ENCODE data around the gene OR2A12. TPM values are rescaled to one million over a fixed set of nuclear protein-coding genes. Genes with fewer than 3 reads are reported as not detected.

Gene OR2A12
- polyA plus RNA-seq, 1 of the 3 experiments (the other 2 are of a cell fraction) = not detected

DNA sequence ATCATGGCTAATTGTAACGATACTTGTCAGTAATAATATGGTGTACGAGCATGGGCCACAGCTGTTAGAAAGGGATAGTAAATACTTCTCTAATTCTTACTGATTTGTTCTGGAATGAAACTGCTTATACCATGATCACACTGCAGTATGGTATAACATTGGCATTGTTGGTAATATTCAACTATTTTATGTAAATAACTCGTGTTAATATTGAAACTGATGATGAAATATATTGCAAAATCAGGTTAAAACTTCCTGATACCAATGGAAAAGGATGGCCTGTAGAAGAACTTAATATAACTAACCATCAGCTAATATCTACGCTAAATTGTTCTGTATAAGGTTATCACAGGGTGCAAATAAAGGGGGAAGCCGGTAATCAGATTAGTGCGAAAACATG, 47.2 kb downstream of the OR2A12 start:
- no peaks in the 10 kb centered on the region for H3F3A ChIP-seq (replicated peaks; ENCODE audit: insufficient read depth)
- DNase-seq = no peak
- H3K79me2 ChIP-seq (ENCODE audit: insufficient read depth) = no peaks in the 10 kb centered on the region
- H3K4me1 ChIP-seq (ENCODE audit: control insufficient read depth in 1 of 2, insufficient read depth in 2 of 2, low read depth in 1 of 2, low read length in 1 of 2) = no peaks in the 10 kb centered on the region
- CTCF ChIA-PET = no interaction called here
- H3K9ac ChIP-seq = no peak overlapping the region
- H3K4me3 ChIP-seq (ENCODE audit: low read depth in 2 of 2, low read length in 1 of 2) = no peak overlapping the region
- POLR2A ChIA-PET = no interaction called here
- no peak overlapping the region for H3K27ac ChIP-seq (ENCODE audit: low read depth in 2 of 2, low read length in 1 of 2)
- H3K36me3 ChIP-seq (replicated peaks in 1 of 2; ENCODE audit: control insufficient read depth in 1 of 2, insufficient read depth in 2 of 2, low read length in 1 of 2) = no peaks in the 10 kb centered on the region
- no peak overlapping the region for H3K4me2 ChIP-seq
- peaks cover 11% of the 10 kb centered on the region; the same call in 1 of the 2 replicates for H3K27me3 ChIP-seq (ENCODE audit: insufficient read depth)
- no peaks in the 10 kb centered on the region for H3K9me2 ChIP-seq
- WGBS (ENCODE audit: low lambda C conversion rate) = 33% methylated on average over 6 of the region's 6 CpGs
- TF ChIP-seq, protein P1, sequence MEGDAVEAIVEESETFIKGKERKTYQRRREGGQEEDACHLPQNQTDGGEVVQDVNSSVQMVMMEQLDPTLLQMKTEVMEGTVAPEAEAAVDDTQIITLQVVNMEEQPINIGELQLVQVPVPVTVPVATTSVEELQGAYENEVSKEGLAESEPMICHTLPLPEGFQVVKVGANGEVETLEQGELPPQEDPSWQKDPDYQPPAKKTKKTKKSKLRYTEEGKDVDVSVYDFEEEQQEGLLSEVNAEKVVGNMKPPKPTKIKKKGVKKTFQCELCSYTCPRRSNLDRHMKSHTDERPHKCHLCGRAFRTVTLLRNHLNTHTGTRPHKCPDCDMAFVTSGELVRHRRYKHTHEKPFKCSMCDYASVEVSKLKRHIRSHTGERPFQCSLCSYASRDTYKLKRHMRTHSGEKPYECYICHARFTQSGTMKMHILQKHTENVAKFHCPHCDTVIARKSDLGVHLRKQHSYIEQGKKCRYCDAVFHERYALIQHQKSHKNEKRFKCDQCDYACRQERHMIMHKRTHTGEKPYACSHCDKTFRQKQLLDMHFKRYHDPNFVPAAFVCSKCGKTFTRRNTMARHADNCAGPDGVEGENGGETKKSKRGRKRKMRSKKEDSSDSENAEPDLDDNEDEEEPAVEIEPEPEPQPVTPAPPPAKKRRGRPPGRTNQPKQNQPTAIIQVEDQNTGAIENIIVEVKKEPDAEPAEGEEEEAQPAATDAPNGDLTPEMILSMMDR (IDR thresholded peaks at IDR 0.05) = no peak
- TF ChIP-seq FOSL2 (IDR thresholded peaks at IDR 0.05; ENCODE audit: borderline replicate concordance, low read depth) (no peak), NRF1 (IDR thresholded peaks at IDR 0.05; ENCODE audit: low read depth, low read length) (no peak), FOXJ3 (CRISPR knock-in tag; IDR thresholded peaks at IDR 0.05) (no peak), RXRA (IDR thresholded peaks at IDR 0.05; ENCODE audit: borderline replicate concordance, low read depth) (no peak), MEF2A (IDR thresholded peaks at IDR 0.05; ENCODE audit: borderline replicate concordance, low read depth) (no peak), YY1 (IDR thresholded peaks at IDR 0.05; ENCODE audit: low read depth) (no peak), FOXM1 (IDR thresholded peaks at IDR 0.05; ENCODE audit: low read depth) (no peak), SIN3A (IDR thresholded peaks at IDR 0.05; ENCODE audit: borderline replicate concordance, low read depth, low read length) (no peak), TCF12 (IDR thresholded peaks at IDR 0.05) (no peak)
- TF ChIP-seq, protein P2, sequence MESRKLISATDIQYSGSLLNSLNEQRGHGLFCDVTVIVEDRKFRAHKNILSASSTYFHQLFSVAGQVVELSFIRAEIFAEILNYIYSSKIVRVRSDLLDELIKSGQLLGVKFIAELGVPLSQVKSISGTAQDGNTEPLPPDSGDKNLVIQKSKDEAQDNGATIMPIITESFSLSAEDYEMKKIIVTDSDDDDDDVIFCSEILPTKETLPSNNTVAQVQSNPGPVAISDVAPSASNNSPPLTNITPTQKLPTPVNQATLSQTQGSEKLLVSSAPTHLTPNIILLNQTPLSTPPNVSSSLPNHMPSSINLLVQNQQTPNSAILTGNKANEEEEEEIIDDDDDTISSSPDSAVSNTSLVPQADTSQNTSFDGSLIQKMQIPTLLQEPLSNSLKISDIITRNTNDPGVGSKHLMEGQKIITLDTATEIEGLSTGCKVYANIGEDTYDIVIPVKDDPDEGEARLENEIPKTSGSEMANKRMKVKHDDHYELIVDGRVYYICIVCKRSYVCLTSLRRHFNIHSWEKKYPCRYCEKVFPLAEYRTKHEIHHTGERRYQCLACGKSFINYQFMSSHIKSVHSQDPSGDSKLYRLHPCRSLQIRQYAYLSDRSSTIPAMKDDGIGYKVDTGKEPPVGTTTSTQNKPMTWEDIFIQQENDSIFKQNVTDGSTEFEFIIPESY (IDR thresholded peaks at IDR 0.05; ENCODE audit: borderline replicate concordance, low read depth) = no peak
- TF ChIP-seq, protein P3, sequence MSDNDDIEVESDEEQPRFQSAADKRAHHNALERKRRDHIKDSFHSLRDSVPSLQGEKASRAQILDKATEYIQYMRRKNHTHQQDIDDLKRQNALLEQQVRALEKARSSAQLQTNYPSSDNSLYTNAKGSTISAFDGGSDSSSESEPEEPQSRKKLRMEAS (IDR thresholded peaks at IDR 0.05; ENCODE audit: low read depth) = no peak
- TF ChIP-seq, protein P4, sequence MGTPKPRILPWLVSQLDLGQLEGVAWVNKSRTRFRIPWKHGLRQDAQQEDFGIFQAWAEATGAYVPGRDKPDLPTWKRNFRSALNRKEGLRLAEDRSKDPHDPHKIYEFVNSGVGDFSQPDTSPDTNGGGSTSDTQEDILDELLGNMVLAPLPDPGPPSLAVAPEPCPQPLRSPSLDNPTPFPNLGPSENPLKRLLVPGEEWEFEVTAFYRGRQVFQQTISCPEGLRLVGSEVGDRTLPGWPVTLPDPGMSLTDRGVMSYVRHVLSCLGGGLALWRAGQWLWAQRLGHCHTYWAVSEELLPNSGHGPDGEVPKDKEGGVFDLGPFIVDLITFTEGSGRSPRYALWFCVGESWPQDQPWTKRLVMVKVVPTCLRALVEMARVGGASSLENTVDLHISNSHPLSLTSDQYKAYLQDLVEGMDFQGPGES (IDR thresholded peaks at IDR 0.05; ENCODE audit: low read depth, low read length) = no peak
- TF ChIP-seq, protein P5, sequence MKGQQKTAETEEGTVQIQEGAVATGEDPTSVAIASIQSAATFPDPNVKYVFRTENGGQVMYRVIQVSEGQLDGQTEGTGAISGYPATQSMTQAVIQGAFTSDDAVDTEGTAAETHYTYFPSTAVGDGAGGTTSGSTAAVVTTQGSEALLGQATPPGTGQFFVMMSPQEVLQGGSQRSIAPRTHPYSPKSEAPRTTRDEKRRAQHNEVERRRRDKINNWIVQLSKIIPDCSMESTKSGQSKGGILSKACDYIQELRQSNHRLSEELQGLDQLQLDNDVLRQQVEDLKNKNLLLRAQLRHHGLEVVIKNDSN (IDR thresholded peaks at IDR 0.05; ENCODE audit: borderline replicate concordance, low read depth) = no peak
- TF ChIP-seq, protein P6, sequence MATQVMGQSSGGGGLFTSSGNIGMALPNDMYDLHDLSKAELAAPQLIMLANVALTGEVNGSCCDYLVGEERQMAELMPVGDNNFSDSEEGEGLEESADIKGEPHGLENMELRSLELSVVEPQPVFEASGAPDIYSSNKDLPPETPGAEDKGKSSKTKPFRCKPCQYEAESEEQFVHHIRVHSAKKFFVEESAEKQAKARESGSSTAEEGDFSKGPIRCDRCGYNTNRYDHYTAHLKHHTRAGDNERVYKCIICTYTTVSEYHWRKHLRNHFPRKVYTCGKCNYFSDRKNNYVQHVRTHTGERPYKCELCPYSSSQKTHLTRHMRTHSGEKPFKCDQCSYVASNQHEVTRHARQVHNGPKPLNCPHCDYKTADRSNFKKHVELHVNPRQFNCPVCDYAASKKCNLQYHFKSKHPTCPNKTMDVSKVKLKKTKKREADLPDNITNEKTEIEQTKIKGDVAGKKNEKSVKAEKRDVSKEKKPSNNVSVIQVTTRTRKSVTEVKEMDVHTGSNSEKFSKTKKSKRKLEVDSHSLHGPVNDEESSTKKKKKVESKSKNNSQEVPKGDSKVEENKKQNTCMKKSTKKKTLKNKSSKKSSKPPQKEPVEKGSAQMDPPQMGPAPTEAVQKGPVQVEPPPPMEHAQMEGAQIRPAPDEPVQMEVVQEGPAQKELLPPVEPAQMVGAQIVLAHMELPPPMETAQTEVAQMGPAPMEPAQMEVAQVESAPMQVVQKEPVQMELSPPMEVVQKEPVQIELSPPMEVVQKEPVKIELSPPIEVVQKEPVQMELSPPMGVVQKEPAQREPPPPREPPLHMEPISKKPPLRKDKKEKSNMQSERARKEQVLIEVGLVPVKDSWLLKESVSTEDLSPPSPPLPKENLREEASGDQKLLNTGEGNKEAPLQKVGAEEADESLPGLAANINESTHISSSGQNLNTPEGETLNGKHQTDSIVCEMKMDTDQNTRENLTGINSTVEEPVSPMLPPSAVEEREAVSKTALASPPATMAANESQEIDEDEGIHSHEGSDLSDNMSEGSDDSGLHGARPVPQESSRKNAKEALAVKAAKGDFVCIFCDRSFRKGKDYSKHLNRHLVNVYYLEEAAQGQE (IDR thresholded peaks at IDR 0.05; ENCODE audit: low read depth, low read length) = no peak
- no peaks in the 10 kb centered on the region for H4K20me1 ChIP-seq (ENCODE audit: insufficient read depth)
- no peaks in the 10 kb centered on the region for H3K9me3 ChIP-seq
- H2AFZ ChIP-seq (ENCODE audit: low read depth) = no peak overlapping the region

Data from SK-N-SH (cell line).